H1 (cell line): Measurements from ENCODE around the gene ECEL1.

Experiments
- ATF3 ChIP-seq: IDR thresholded peaks from 2 replicates; pipeline ENCODE4 v1.6.1; 2011; ENCODE audit warnings: low read depth, mild to moderate bottlenecking, low read length; ENCODE audit not compliant: insufficient read depth
- BRCA1 ChIP-seq: IDR thresholded peaks from 2 replicates; pipeline ENCODE4 v1.6.1; 2012; ENCODE audit warnings: low read depth, low read length, improper control_type of control experiment
- CHD2 ChIP-seq: IDR thresholded peaks from 2 replicates; pipeline ENCODE4 v1.6.1; 2012; ENCODE audit warnings: low read length, improper control_type of control experiment
- CTCF ChIP-seq, 3 experiments: IDR thresholded peaks; 1 replicate in 2 of 3; 2 replicates in 1 of 3; pipeline versions ENCODE4 v1.5.1 to v1.6.1; 2011; ENCODE audit warnings: low read length in 3 of 3, mild to moderate bottlenecking in 3 of 3, inconsistent platforms in 2 of 3, low read depth in 1 of 3, moderate library complexity in 1 of 3; ENCODE audit not compliant: insufficient read depth in 1 of 3; ENCODE audit errors: control extremely low read depth in 1 of 3
- EP300 ChIP-seq, 2 experiments: IDR thresholded peaks; 1 replicate in 1 of 2; 2 replicates in 1 of 2; pipeline ENCODE4 v1.6.1; 2011 to 2012; ENCODE audit warnings: low read depth in 2 of 2, low read length in 2 of 2, mild to moderate bottlenecking in 2 of 2, borderline replicate concordance in 1 of 2, inconsistent platforms in 1 of 2, moderate library complexity in 1 of 2
- HDAC6 ChIP-seq: IDR thresholded peaks from one replicate; pipeline ENCODE4 v1.7.1; 2012; ENCODE audit warnings: low read depth, mild to moderate bottlenecking, inconsistent platforms, low read length, moderate library complexity
- KDM5A ChIP-seq: fragments of 200-600 bp; IDR thresholded peaks from 2 replicates; pipeline ENCODE4 v1.7.1; 2012; ENCODE audit warnings: mild to moderate bottlenecking, low read length, inconsistent platforms, mixed read lengths
- MAFK ChIP-seq: IDR thresholded peaks from 2 replicates; pipeline ENCODE4 v1.6.1; 2012; ENCODE audit warnings: low read depth, mild to moderate bottlenecking, improper control_type of control experiment, low read length
- POLR2A ChIP-seq, 2 experiments: IDR thresholded peaks; 1 replicate in 1 of 2; 2 replicates in 1 of 2; pipeline ENCODE4 v1.6.1; 2011; ENCODE audit warnings: low read depth in 2 of 2, low read length in 2 of 2, mild to moderate bottlenecking in 2 of 2; ENCODE audit errors: control extremely low read depth in 1 of 2
- SRF ChIP-seq: IDR thresholded peaks from 2 replicates; pipeline ENCODE4 v1.6.1; 2011; ENCODE audit warnings: mild to moderate bottlenecking, low read depth, low read length, moderate library complexity

DNA sequence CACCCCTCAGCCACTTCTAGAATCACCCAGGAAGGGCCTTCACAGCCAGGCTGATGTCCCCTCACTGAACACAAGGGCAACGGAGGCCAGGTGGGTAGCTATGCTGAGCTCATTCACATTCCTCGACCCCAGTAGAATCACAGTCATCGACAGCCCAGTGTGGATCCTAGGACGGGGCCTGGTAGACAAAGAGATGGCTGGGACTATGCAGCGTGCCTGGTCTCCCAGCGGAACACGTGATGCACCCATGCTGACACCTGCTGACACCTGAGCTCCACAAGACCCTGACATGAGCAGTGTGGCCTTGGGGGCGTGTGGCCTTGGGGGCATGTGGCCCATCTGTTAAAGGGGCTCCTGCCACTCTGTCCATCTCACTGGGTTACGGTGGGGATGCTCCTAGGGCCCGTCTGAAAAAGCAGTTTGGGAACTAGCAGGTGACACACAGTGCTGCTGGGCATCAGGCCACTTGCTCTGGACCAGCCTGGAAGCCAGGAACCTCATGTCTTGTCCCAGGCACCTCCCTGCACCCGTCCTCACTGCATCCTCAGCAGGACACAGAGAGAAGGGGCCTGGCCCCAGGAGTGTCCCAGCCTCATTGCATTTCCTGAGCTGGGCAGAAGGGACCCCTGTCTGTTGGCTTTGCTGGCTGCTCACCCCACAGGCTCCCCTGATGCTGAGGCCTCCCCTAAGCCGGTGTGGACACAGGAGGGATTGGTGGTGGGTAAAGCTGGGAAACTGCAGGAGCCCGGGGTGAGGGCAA, 9.7 kb downstream of the ECEL1 start:
- TF ChIP-seq EP300 (IDR thresholded peaks at IDR 0.05; ENCODE audit: borderline replicate concordance in 1 of 2, low read depth in 2 of 2, low read length in 2 of 2): no peak
- no peak for TF ChIP-seq POLR2A (IDR thresholded peaks at IDR 0.05; ENCODE audit: control extremely low read depth in 1 of 2, low read depth in 2 of 2, low read length in 2 of 2)
- no peak for TF ChIP-seq CHD2
- no peak for TF ChIP-seq CTCF (IDR thresholded peaks at IDR 0.05; ENCODE audit: control extremely low read depth in 1 of 3, insufficient read depth in 1 of 3, low read depth in 1 of 3, low read length in 3 of 3)
- TF ChIP-seq BRCA1: no peak
- no peak for TF ChIP-seq KDM5A
- TF ChIP-seq SRF: no peak
- no peak for TF ChIP-seq ATF3
- TF ChIP-seq HDAC6: no peak
- no peak for TF ChIP-seq MAFK
